SK-N-SH (cell line): ENCODE data around the gene DGKZ. TPM values are rescaled to one million over a fixed set of nuclear protein-coding genes. Genes with fewer than 3 reads are reported as not detected.
A peak's percentile ranks its signal among the peaks of the same experiment; 100 is the strongest.
"Not testable (repeated sequence)": the region's sequence is repeated elsewhere in the genome, so short reads cannot be mapped to it uniquely, and the experiment has no call there.

Experiments
- CTCF ChIA-PET: fragments of 300-600, 350-600 bp; formaldehyde crosslinking; extraction: SDS; loops from one replicate; lab custom pipeline; 2021; lab: Yijun Ruan, JAX
- POLR2A ChIA-PET: fragments of 350-600 bp; sonication (Branson Sonifier 250); formaldehyde crosslinking; extraction: SDS; loops from one replicate; lab custom pipeline; 2020; ENCODE audit warnings: antibody characterized with exemption, inconsistent platforms; lab: Yijun Ruan, JAX
- DNase-seq: peaks from one replicate; pipeline ENCODE4 v3.0.0; 2012
- H2AFZ ChIP-seq: fragments of 200-600 bp; sonication (generic); 2 replicates; pipeline ENCODE4 v1.8.1; 2016; ENCODE audit warnings: antibody characterized with exemption, mild to moderate bottlenecking, low read depth
- H3F3A ChIP-seq: fragments of 200-600 bp; sonication (generic); replicated peaks from 2 replicates; pipeline ENCODE3; 2016; ENCODE audit warnings: antibody characterized with exemption, mild to moderate bottlenecking; ENCODE audit not compliant: insufficient read depth
- H3K27ac ChIP-seq, 2 experiments: fragments of 200-500 bp in 1 of 2; fragments of 200-600 bp in 1 of 2; sonication (Bioruptor generic) in 1 of 2; sonication (generic), shearing (Covaris generic) in 1 of 2; 2 replicates each; pipeline versions ENCODE4 v1.5.1 to v1.6.1; 2014 to 2016; ENCODE audit warnings: low read depth in 2 of 2, inconsistent platforms in 1 of 2, low read length in 1 of 2, mild to moderate bottlenecking in 1 of 2, mixed read lengths in 1 of 2
- H3K27me3 ChIP-seq: fragments of 200-600 bp; sonication (generic), shearing (Covaris generic); 2 replicates; pipeline ENCODE4 v1.6.1; 2016; ENCODE audit warnings: mixed run types; ENCODE audit not compliant: insufficient read depth
- H3K36me3 ChIP-seq, 2 experiments: fragments of 200-500 bp in 1 of 2; fragments of 200-600 bp in 1 of 2; sonication (Bioruptor generic) in 1 of 2; sonication (generic) in 1 of 2; replicated peaks in 1 of 2; 2 replicates each; pipeline versions ENCODE3 to v1.5.1; 2014 to 2016; ENCODE audit warnings: low read length in 1 of 2, mild to moderate bottlenecking in 1 of 2; ENCODE audit not compliant: insufficient read depth in 2 of 2, control insufficient read depth in 1 of 2
- H3K4me1 ChIP-seq, 2 experiments: fragments of 200-500 bp in 1 of 2; fragments of 200-600 bp in 1 of 2; sonication (Bioruptor generic) in 1 of 2; sonication (generic), shearing (Covaris generic) in 1 of 2; 2 replicates each; pipeline versions ENCODE4 v1.5.1 to v1.6.1; 2014 to 2016; ENCODE audit warnings: low read depth in 1 of 2, low read length in 1 of 2, mixed run types in 1 of 2; ENCODE audit not compliant: insufficient read depth in 2 of 2, control insufficient read depth in 1 of 2
- H3K4me2 ChIP-seq: fragments of 200-600 bp; sonication (generic), shearing (Covaris generic); 2 replicates; pipeline ENCODE4 v1.6.1; 2017; ENCODE audit warnings: mixed run types
- H3K4me3 ChIP-seq, 2 experiments: fragments of 200-500 bp in 1 of 2; fragments of 200-600 bp in 1 of 2; sonication (Bioruptor generic) in 1 of 2; sonication (generic), shearing (Covaris generic) in 1 of 2; 2 replicates each; pipeline versions ENCODE4 v1.5.1 to v1.8.1; 2014 to 2016; ENCODE audit warnings: low read depth in 2 of 2, inconsistent platforms in 1 of 2, low read length in 1 of 2, mild to moderate bottlenecking in 1 of 2, mixed read lengths in 1 of 2, moderate library complexity in 1 of 2
- H3K79me2 ChIP-seq: fragments of 200-600 bp; sonication (generic); 2 replicates; pipeline ENCODE4 v1.8.1; 2017; ENCODE audit warnings: mild to moderate bottlenecking; ENCODE audit not compliant: insufficient read depth
- H3K9ac ChIP-seq: fragments of 200-600 bp; sonication (generic); 2 replicates; pipeline ENCODE4 v1.6.1; 2017; ENCODE audit warnings: mixed run types
- H3K9me2 ChIP-seq: fragments of 200-600 bp; sonication (generic); 2 replicates; pipeline ENCODE4 v1.6.1; 2017; ENCODE audit warnings: mixed run types
- H3K9me3 ChIP-seq: fragments of 200-600 bp; sonication (generic); 2 replicates; pipeline ENCODE4 v1.6.1; 2017; ENCODE audit warnings: mixed run types, mild to moderate bottlenecking, moderate library complexity
- H4K20me1 ChIP-seq: fragments of 200-600 bp; sonication (generic); 2 replicates; pipeline ENCODE4 v1.6.1; 2017; ENCODE audit warnings: mild to moderate bottlenecking, mixed run types; ENCODE audit not compliant: insufficient read depth
- CTCF ChIP-seq: fragments of 200-600 bp; sonication (generic); IDR thresholded peaks from 2 replicates; pipeline ENCODE4 v1.6.1; 2017; ENCODE audit warnings: antibody characterized with exemption, mild to moderate bottlenecking, moderate library complexity
- ELF1 ChIP-seq: IDR thresholded peaks from 2 replicates; pipeline ENCODE4 v1.4.0; 2012
- EZH2phosphoT487 ChIP-seq: fragments of 200-600 bp; sonication (generic); IDR thresholded peaks from 2 replicates; pipeline ENCODE4 v1.6.1; 2017; ENCODE audit warnings: low read depth, mixed run types, mild to moderate bottlenecking, antibody characterized with exemption, moderate library complexity, borderline replicate concordance
- GABPA ChIP-seq: IDR thresholded peaks from 2 replicates; pipeline ENCODE4 v1.4.0; 2012; ENCODE audit warnings: low read depth, mild to moderate bottlenecking
- GATA2 ChIP-seq: sonication (generic); formaldehyde crosslinking; IDR thresholded peaks from 2 replicates; pipeline ENCODE4 v1.5.0; 2020; ENCODE audit warnings: mild to moderate bottlenecking, missing genetic modification reagents
- IRF3 ChIP-seq: fragments of 150-350 bp; IDR thresholded peaks from 2 replicates; pipeline ENCODE4 v1.6.1; 2016; ENCODE audit warnings: mild to moderate bottlenecking, low read depth, low read length
- JUND ChIP-seq: IDR thresholded peaks from 2 replicates; pipeline ENCODE4 v1.4.0; 2012
- MXI1 ChIP-seq: IDR thresholded peaks from 2 replicates; pipeline ENCODE4 v1.6.1; 2012; ENCODE audit warnings: mild to moderate bottlenecking, low read depth, low read length, improper control_type of control experiment
- POLR2AphosphoS5 ChIP-seq: IDR thresholded peaks from 2 replicates; pipeline ENCODE4 v1.6.1; 2012; ENCODE audit warnings: low read depth, low read length
- RAD21 ChIP-seq: IDR thresholded peaks from 2 replicates; pipeline ENCODE4 v1.6.1; 2012; ENCODE audit warnings: mild to moderate bottlenecking, low read length
- RFX5 ChIP-seq: IDR thresholded peaks from 2 replicates; pipeline ENCODE4 v1.6.1; 2012; ENCODE audit warnings: mild to moderate bottlenecking, improper control_type of control experiment, low read length
- TEAD4 ChIP-seq: IDR thresholded peaks from 2 replicates; pipeline ENCODE4 v1.4.0; 2012; ENCODE audit warnings: mild to moderate bottlenecking, borderline replicate concordance; ENCODE audit not compliant: insufficient read depth
- WGBS: methylation state at CpG from one replicate; pipeline ENCODE4 v1.1.6; 2017; ENCODE audit warnings: low lambda C conversion rate; 5-methylcytosine and 5-hydroxymethylcytosine counted together
- polyA plus RNA-seq, 3 experiments: library from polyadenylated mRNA; depleted of rRNA; stranded (reverse); fragments of >200 nt; gene quantifications; 2 replicates each; pipeline ENCODE4 v1.2.3, GENCODE V29; 2012
- TF ChIP-seq, protein P1 (sequence below): IDR thresholded peaks from 2 replicates; pipeline ENCODE4; 2012
- TF ChIP-seq, protein P2 (sequence below): IDR thresholded peaks from 2 replicates; pipeline ENCODE4 v1.4.0; 2012; ENCODE audit warnings: low read depth, borderline replicate concordance
- TF ChIP-seq, protein P3 (sequence below): IDR thresholded peaks from 2 replicates; pipeline ENCODE4 v1.4.0; 2012; ENCODE audit warnings: low read depth
- TF ChIP-seq, protein P4 (sequence below): IDR thresholded peaks from 2 replicates; pipeline ENCODE4 v1.4.0; 2012; ENCODE audit warnings: low read depth, borderline replicate concordance

Gene DGKZ
- polyA plus RNA-seq, 1 of the 3 experiments (the other 2 are of a cell fraction) = 33.2 TPM

DNA sequence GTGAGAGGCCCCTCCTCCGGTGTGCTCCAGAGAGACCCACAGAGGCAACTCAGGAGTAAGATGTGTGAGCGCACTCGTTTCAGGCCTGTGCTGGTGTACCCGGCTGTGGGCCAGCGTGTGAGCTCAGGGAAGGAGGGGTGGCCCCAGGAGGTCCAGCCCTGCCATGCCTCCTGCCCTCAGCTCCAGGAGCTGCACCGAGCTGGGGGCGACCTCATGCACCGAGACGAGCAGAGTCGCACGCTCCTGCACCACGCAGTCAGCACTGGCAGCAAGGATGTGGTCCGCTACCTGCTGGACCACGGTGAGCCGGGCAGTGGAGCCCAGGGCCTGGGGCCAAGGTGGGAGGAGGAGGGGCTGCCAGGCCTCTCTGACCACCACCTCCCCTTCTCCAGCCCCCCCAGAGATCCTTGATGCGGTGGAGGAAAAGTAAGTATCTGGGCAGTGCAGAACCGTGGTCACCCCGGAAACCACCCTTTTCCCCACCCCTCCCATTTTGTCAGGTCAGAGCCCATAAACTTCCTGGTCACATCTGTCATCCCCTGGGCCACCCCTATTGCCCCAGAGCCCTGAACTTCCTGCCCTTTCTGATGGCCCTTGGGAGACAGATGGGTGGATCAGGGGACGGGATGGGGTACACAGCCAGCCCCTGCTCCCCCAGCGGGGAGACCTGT, 31.7 kb downstream of the DGKZ start:
- H3K4me1 ChIP-seq = peaks cover 10 to 23% of the 10 kb centered on the region in 2 experiments; a peak in 2 of 4 replicates
- no peaks in the 10 kb centered on the region for H3K9me3 ChIP-seq
- peaks cover 3% of the 10 kb centered on the region for H3F3A ChIP-seq
- no peak overlapping the region for H2AFZ ChIP-seq
- peak overlapping the region in 1 of 2 experiments; percentile 55; a peak in 1 of 4 replicates for H3K27ac ChIP-seq
- no peak overlapping the region for H3K4me2 ChIP-seq
- 85% methylated on average over 5 of the region's 20 CpGs for WGBS
- ChIA-PET CTCF (interaction anchor here (1.0 to 5.3 kb wide), 6 partner anchors 11 to 31 kb away, joined by 3 to 47 read pairs (median 5); partner anchors contain the start of genes CHRM4 and DGKZ), POLR2A (no interaction called here)
- peaks cover 0 to 24% of the 10 kb centered on the region in 2 experiments for H3K36me3 ChIP-seq
- no peaks in the 10 kb centered on the region for H4K20me1 ChIP-seq
- H3K27me3 ChIP-seq = no peaks in the 10 kb centered on the region
- H3K79me2 ChIP-seq = no peaks in the 10 kb centered on the region; the same call in 1 of the 2 replicates
- no peak overlapping the region for H3K4me3 ChIP-seq
- no peak for DNase-seq
- H3K9ac ChIP-seq = no peak overlapping the region
- TF ChIP-seq, protein P1, sequence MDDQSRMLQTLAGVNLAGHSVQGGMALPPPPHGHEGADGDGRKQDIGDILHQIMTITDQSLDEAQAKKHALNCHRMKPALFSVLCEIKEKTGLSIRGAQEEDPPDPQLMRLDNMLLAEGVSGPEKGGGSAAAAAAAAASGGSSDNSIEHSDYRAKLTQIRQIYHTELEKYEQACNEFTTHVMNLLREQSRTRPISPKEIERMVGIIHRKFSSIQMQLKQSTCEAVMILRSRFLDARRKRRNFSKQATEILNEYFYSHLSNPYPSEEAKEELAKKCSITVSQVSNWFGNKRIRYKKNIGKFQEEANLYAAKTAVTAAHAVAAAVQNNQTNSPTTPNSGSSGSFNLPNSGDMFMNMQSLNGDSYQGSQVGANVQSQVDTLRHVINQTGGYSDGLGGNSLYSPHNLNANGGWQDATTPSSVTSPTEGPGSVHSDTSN = no peak
- TF ChIP-seq POLR2AphosphoS5 (no peak), EZH2phosphoT487 (no peak), RFX5 (no peak), JUND (no peak), RAD21 (no peak), GABPA (no peak), ELF1 (no peak), CTCF (no peak), TEAD4 (no peak), IRF3 (no peak), GATA2 (no peak), MXI1 (no peak)
- TF ChIP-seq, protein P2, sequence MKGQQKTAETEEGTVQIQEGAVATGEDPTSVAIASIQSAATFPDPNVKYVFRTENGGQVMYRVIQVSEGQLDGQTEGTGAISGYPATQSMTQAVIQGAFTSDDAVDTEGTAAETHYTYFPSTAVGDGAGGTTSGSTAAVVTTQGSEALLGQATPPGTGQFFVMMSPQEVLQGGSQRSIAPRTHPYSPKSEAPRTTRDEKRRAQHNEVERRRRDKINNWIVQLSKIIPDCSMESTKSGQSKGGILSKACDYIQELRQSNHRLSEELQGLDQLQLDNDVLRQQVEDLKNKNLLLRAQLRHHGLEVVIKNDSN = no peak
- TF ChIP-seq, protein P3, sequence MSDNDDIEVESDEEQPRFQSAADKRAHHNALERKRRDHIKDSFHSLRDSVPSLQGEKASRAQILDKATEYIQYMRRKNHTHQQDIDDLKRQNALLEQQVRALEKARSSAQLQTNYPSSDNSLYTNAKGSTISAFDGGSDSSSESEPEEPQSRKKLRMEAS = no peak
- TF ChIP-seq, protein P4, sequence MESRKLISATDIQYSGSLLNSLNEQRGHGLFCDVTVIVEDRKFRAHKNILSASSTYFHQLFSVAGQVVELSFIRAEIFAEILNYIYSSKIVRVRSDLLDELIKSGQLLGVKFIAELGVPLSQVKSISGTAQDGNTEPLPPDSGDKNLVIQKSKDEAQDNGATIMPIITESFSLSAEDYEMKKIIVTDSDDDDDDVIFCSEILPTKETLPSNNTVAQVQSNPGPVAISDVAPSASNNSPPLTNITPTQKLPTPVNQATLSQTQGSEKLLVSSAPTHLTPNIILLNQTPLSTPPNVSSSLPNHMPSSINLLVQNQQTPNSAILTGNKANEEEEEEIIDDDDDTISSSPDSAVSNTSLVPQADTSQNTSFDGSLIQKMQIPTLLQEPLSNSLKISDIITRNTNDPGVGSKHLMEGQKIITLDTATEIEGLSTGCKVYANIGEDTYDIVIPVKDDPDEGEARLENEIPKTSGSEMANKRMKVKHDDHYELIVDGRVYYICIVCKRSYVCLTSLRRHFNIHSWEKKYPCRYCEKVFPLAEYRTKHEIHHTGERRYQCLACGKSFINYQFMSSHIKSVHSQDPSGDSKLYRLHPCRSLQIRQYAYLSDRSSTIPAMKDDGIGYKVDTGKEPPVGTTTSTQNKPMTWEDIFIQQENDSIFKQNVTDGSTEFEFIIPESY = no peak
- no peaks in the 10 kb centered on the region for H3K9me2 ChIP-seq

GRCh38 chr11:46379482-46380293, 32.4 kb downstream of the DGKZ start:
- not testable (repeated sequence) for H3K27me3 ChIP-seq

More at GRCh38 chr11:46379482-46380293, 32.4 kb downstream of the DGKZ start:
- CTCF ChIA-PET = interaction anchor here (0.7 to 5.3 kb wide), 5 partner anchors 11 to 140 kb away, joined by 3 to 47 read pairs (median 5); partner anchors contain the start of genes CHRM4 and DGKZ
- 76% methylated on average over 14 of the region's 36 CpGs for WGBS
- not testable (repeated sequence) for H3F3A ChIP-seq, H3K9me3 ChIP-seq, H4K20me1 ChIP-seq, H2AFZ ChIP-seq, H3K4me2 ChIP-seq, H3K9me2 ChIP-seq, H3K9ac ChIP-seq, H3K79me2 ChIP-seq, H3K4me3 ChIP-seq
- Histone ChIP-seq H3K4me1 (peaks cover 10 to 23% of the 10 kb centered on the region in 2 experiments; a peak in 2 of 4 replicates), H3K27ac (peak overlapping the region in 1 of 2 experiments; percentile 55; a peak in 1 of 4 replicates), H3K36me3 (peaks cover 0 to 23% of the 10 kb centered on the region in 2 experiments)
- DNase-seq = peak; percentile 61
- POLR2A ChIA-PET = interaction anchor here (0.6 to 1.2 kb wide), 2 partner anchors 136 to 180 kb away, joined by 3 read pairs; no protein-coding TSS in a partner anchor
